Activated gamma-delta T cell treated with Interleukin-2 at 50 U/mL for 16 hours (primary cell): Measurements from ENCODE around the gene WWOX.

Experiments used
- DNase-seq: peaks from one replicate; pipeline ENCODE4 v3.0.0-alpha.2; 2020

WWOX gene

GRCh38 chr16:78633551-78633950, 534.1 kb downstream of the WWOX start:
- DNase-seq, result no peak

GRCh38 chr16:78635807-78636206, 536.4 kb downstream of the WWOX start:
- no peak for DNase-seq

DNA sequence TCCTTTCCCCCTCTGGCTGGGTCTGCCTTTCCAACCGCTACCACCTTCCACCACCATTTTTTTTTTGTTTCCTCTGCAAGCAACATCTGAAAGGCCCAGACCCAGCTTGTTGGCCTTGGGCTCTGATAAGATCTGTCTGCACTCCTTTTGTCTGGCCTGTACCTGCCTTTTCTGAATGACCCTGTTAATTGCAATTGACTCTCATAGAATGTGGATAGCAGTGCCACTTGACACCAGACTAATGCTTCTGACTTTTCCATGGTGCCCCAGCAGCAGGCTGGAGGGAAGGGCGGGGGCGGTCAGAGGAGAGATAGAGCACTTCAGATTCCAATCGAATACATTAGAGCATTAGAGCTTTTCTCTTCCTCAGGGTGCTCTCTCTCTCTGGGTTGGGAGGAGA, 538.9 kb downstream of the WWOX start:
- DNase-seq, result no peak

DNA sequence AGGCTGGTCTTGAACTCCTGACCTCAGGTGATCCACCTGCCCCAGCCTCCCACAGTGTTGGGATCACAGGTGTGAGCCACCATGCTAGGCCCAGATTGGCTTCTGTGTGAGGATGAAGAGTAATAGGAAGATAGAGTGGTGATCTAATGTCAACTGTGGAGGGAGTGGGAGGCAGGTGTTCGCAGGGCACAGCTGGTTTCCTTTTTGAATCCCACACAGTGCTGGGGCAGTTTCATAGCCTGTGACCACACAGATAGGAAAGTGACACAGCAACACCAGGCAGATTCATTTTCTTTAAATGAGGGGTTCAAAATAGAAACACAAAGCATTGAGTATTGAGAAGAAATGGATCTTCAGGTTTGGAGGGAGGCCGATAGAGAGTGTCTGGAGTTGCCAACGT, 540.3 kb downstream of the WWOX start:
- no peak for DNase-seq

DNA sequence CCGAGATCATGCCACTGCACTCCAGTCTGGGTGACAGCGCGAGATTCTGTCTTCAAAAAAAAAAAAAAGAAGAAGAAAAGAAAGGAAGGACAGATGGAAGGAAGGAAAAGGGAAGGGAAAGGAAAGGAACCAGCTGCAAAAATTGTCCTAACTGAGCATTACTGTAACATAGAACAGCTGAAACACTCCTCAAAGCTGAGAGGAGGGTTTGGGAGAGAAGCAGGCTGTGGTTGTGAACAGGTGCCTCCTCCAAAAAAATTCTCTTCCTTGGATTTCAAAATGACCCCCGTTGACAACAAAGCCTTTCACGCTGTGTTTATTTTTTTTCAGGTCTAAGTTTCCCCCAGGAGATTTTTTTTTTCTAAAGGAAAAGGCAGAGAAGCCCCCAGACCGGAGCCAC, 541.4 kb downstream of the WWOX start:
- no peak for DNase-seq

- DNase-seq, result no peak
Measured at GRCh38 chr16:78641433-78641832, 542.0 kb downstream of the WWOX start.

DNA sequence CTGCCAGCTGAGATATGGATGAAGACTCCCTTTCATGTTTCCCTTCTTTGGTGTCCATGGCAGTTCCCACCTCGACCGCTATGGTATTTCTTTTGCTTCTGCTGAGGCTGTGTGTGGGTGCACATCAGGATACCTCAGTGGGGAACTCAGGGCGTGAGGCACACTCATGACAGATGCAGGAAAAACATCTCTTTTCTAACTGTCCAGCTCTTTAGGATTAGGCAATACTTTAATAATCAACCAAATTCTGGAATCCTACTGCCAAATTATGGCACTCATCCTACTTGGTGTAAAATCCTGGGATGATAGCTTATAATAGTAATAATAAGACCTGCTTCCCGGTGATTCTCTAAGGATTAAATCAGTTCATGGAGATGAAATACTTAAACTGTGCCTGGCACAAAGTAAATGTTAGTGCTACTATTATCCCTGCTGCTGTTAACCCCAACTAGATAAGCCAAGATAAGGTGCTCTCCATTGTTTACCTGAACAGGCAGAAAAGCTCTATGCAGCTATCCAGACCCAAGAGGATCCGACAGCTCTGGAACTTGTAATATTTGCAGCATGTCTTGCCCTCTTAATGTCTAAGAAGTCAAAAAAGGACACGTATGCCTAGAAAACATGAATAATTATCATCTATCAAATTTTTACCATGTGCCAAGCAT, 543.3 kb downstream of the WWOX start:
- no peak for DNase-seq

GRCh38 chr16:78645657-78646056, 546.2 kb downstream of the WWOX start:
- no peak for DNase-seq

- no peak for DNase-seq
Measured at GRCh38 chr16:78647019-78647418, 547.6 kb downstream of the WWOX start.

GRCh38 chr16:78647491-78647890, 548.0 kb downstream of the WWOX start:
- no peak for DNase-seq

DNA sequence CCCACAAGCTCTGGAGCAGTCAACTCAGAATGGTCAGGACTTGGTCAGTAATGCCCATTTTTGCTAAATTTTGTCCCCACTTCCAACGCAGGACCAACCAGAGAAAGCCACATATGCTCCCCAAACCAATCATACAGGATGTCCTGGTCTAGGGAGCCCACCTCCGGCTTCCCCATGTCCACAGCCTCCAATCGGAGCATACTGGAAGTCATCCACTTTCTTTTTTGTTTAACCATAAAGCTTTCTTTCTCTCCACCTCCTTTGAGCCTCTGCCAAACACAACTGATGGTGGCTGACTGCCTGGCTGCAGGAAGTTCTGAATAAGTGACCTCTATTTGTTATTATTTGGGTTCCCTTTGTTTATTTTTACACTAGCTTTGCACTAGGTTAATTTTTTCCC, 549.1 kb downstream of the WWOX start:
- no peak for DNase-seq

DNA sequence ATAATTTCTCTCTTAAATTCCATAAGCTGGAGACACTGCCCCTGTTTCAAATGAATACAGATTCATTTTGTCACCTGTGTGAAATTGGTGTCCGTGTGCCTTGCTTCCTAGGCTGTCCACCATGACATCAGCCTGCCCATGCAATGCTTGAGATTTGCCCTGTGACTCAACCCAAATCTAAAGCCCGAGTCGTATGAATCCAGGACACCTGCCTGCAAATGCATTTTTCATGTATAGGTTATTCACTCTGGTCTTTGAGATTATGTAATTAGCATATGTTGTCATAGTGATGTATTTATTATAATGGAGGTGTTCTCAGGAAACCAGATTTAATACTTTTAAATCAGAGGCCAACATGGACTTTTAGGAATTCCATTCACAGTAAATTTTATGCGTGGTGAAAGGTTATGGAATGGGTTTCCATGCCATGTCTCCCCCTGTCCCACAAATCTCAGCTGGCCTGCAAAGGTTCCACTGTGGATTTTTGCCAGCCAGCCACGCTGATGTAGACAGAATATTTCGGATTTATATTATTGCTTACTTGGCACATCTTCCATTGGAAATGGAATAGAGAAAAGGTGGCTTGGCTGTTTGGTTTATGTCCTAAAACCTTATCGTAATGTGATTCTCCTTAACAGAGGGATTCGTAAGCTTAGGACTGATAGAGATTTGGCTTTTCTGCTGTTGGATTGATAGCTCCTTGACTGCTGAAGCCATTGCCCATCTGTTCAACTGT, 551.1 kb downstream of the WWOX start:
- DNase-seq, result no peak

GRCh38 chr16:78654929-78655328, 555.5 kb downstream of the WWOX start:
- no peak for DNase-seq

GRCh38 chr16:78655331-78656113, 556.1 kb downstream of the WWOX start:
- DNase-seq, result no peak

DNA sequence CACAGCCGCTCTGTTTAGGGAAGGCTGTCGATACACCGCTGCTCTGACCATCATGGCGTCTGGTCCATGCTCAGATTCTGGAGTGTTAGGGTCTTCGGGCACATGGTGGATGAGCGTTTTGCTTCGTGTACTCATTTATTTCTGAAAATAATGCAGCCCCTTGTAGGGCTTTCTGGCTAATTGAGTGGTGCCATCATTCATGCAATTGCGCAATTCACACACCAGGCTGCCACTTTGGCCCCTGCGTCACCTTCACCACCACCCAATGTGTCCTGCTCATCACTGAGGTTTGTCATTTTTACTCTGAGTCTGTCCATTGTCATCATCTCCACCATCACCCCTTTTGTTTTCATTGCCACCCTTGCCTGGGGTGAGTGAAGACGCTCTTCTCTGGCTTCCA, 557.4 kb downstream of the WWOX start:
- no peak for DNase-seq

DNA sequence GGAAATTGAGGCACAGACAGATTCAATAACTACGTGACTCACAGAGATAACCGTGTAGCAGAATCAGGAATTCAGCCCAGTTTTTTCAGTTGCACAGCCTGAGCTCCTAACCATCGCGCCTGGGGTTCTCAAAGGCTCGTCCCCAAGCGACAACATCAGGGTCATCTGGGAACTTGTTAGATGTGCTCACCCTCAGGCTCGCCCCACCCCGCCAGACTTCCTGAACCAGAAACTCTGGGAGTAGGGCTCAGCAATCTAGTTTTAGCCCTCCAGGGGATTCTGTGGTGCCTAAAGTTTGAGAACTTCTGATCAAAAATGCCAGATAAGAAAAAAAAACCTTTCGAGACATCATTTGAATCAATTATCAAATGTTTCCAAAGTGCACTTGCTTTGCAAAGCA, 559.8 kb downstream of the WWOX start:
- DNase-seq, result no peak

DNA sequence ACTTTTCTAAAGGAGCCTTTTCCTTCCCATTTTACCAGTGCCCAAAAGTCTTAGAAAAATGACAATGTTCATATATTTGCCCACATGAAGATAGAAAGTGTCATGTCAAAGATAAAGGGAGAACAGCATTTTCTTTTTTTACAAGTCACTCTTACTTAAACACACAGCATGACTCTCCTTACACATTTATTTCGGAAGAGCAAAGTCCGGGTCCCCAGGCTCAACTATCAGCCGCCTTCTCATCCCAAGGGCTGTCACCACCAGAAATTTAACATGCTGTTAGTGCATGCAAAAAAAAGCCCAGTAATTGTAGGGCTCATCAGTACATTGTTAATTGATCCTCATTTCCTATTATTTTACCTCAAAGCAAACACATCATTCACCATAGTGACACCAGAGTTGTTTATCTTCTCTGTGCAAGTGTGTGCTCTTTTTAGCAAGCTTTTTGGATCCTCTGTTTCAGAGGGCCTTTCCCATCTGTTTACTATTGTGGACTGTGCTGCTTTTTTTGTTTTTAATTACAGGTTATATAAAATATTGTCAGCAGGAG, 560.3 kb downstream of the WWOX start:
- no peak for DNase-seq

DNA sequence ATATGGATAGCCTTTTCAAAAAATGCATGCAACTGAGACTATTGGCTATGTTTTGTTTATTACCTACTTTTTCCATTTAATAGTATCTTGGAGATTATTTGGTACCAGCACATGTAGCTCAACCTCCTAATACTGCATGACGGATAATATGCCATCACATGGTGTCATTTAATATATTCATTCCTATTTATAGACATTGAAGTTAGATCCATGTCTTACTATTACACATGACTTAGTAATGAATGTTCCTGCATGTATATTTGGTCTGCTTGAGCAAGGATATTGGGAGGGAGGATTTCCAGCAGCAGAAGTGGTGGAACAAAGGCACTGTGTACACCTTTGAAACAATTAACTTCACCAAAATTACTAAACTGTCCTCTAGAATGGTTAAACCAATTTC, 561.3 kb downstream of the WWOX start:
- no peak for DNase-seq

DNA sequence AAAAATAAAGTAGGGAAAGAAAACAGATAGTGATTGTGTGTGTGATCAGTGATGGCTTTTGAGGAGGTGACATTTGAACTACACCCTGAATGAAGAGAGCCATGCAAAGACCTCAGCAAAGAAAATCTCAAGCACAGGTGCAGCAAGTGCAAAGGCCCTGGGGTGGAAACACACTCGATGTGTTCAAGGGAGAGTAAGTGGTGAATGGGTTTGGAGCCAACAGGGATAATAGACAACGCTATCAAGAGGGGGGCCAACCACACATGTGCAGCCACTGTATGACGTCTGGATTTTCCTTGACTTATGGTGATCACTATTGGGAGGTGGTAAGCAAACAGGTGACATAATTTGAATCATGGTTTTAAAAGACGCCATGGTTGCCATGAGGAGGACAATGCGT, 564.2 kb downstream of the WWOX start:
- DNase-seq, result no peak

- DNase-seq, result no peak
Measured at GRCh38 chr16:78664811-78665772, 565.6 kb downstream of the WWOX start.

DNA sequence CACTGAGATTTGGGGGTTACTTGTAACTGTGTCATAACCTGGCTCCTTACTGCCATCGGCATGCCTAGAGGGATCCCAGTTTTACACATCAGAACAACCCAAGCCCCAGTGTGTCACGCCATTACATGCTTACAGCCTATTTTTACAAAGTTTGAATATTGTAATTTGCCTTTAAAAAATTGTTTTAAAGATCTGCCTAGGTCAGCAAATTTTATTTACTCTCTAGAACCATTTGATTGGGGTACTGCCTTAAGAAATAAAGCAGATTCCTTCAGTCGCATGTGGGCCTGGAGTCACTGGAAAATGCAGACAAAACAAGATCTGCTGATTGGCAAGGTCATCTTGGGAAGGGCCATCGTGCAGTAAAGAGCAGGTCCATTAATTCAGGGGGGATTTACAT, 566.9 kb downstream of the WWOX start:
- no peak for DNase-seq

DNA sequence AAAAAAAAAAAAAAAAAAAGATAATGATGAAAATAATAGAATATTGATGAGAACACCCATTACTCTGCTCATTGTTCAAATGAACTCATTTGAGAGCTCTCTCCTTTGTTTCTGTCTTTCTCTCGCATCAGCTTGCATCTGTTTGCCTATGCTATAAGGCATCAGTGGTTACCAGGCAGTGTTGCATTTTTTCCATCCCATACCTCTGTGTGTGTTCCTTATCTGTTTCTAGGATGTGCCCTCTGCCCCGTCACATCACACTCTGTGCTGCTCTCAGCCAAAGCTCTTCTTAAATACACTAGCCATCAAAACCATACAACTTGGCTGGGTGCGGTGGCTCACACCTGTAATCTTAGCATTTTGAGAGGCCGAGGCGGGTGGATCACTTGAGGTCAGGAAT, 568.2 kb downstream of the WWOX start:
- DNase-seq, result no peak

- no peak for DNase-seq
Measured at GRCh38 chr16:78668393-78668792, 568.9 kb downstream of the WWOX start.
